ENCODE results near the gene FBLIM1. TPM values are rescaled to one million over a fixed set of nuclear protein-coding genes. Genes with fewer than 3 reads are reported as not detected.

Gene FBLIM1
- total RNA-seq, 3 donors from 2014 or later: 154 to 268 (median 260) TPM

DNA sequence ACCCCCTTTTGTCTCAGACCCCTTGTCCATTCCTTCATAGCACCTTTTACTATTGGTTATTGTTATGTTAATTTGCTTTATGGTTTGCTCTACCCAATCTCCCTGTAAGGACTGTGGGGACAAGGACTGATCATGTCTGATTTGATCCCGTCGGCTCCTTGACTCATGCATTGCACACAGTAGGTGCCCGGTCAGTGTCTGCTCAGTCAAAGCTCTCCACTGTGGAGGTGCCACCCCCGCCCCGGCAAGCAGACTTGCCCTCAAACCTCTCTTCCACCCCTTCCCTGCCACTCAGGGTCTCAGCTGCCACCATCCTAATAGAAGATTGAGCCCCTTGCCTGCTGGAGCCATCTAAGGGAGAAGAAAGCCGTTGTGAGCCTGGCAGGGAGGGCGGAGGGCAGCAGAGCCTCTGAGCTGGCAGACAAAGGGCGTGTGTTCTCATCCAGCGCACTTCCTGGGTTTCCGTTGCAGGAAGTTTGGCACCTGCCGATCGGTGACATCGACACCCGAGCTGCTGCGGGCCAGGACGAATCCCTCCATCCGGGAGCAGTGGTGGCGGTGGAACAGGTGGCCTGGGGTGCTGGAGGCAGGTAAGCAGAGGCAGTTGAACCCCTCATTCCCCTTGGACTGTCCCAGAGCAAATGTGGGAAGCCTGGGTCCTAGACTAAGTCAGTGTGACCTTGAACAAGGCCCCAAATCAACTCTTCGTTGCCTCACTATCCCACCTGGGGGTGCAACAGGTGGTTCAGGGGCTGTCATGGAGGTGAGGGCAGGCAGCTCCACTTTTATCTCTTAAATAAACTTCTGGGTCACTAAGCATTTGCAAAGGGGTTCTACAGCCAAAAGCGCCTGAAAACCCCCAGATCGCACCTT lies 2.2 kb upstream of the FBLIM1 start:
- peak overlapping the region; percentile 22 for H3K4me3 ChIP-seq
- DNase-seq (peak; percentile 86 to 88 (median 86)), ATAC-seq (peak; percentile 84)

DNA sequence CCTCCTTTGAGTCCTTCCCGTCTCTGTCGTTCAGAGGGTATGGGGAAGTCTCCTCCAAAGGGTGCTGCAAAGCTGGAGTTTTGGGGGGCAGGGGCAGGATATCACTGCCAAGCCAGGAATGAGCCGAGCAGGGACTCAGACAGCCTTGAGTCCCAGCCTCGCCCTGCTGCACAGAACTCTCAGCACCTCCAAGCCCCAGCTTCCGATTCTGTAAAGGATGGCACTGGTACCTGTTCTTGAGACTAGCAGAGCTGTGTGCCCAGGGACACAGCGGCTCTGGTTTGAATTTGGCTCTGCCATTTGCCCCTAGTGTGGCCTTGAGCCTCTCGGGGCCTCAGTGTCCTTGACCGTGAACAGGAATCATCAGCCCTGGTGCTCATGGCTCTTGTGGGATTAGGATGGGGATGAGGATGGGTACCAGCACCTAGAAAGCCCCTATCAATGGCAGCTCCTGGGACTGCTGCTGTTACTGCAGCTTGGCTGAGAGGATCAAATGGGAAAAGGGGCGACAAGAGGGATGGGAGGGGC lies 1.5 kb upstream of the FBLIM1 start:
- ATAC-seq (peak; percentile 39), DNase-seq (peak in 2 of 3 donors; percentile 43 to 49)
- Histone ChIP-seq H3K4me1 (ENCODE audit: low read depth) (peaks cover 23% of the 10 kb centered on the region), H3K9me3 (no peaks in the 10 kb centered on the region), H3K36me3 (ENCODE audit: low read depth) (no peaks in the 10 kb centered on the region), H3K4me3 (peak overlapping the region; percentile 22)
- TF ChIP-seq, protein P1, sequence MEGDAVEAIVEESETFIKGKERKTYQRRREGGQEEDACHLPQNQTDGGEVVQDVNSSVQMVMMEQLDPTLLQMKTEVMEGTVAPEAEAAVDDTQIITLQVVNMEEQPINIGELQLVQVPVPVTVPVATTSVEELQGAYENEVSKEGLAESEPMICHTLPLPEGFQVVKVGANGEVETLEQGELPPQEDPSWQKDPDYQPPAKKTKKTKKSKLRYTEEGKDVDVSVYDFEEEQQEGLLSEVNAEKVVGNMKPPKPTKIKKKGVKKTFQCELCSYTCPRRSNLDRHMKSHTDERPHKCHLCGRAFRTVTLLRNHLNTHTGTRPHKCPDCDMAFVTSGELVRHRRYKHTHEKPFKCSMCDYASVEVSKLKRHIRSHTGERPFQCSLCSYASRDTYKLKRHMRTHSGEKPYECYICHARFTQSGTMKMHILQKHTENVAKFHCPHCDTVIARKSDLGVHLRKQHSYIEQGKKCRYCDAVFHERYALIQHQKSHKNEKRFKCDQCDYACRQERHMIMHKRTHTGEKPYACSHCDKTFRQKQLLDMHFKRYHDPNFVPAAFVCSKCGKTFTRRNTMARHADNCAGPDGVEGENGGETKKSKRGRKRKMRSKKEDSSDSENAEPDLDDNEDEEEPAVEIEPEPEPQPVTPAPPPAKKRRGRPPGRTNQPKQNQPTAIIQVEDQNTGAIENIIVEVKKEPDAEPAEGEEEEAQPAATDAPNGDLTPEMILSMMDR (IDR thresholded peaks at IDR 0.05): no peak
- intact Hi-C loops (cut with DNase I, micrococcal nuclease): no loop called here

More for the DNA sequence above, 2.2 kb upstream of the FBLIM1 start:
- intact Hi-C loops (cut with DNase I, micrococcal nuclease): no loop called here
- peaks cover 16% of the 10 kb centered on the region for H3K4me1 ChIP-seq (ENCODE audit: low read depth)
- no peaks in the 10 kb centered on the region for H3K9me3 ChIP-seq
- no peaks in the 10 kb centered on the region for H3K36me3 ChIP-seq (ENCODE audit: low read depth)
- TF ChIP-seq, protein P1 (IDR thresholded peaks at IDR 0.05): no peak

DNA sequence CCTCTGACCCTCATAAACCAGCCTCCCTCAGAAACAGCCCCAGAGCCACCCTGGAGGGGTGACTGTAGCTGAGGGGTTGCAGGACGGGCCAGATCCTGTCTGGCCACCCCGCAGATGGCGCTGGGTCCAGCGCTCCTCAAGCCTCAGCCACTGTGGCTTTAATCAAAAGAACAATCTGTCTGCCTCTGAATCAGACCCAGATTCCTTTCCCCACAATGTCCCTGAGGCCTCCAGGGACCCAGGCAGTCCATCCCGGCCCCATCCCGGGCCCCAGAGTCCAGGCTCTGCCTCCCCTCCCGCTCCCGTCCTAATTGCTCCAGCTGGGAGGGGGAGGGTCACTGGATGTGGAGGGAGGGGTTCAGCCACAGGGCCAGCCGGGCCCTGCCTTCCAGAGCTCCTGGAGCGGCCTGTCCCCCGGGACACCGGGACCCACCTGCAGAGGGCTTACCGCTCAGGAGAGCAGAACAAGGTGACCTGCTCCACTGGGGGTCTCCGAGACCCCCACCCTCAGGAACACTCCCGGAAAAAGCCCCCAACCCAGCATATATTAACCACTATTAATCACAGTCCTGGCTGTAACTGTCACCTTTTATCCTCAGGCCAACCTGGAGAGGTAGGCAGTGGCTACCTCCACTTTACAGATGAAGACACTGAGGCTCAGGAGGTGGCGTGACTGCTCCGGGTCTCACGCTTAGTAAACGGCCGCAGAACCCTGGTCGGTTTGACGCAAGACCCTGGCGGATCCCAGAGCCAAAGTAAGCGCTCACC lies 836 bp upstream of the FBLIM1 start:
- ATAC-seq (peak; percentile 56), DNase-seq (peak; percentile 56 to 76 (median 69))
- H3K4me3 ChIP-seq: peak overlapping the region; percentile 22
- TF ChIP-seq, protein P1 (IDR thresholded peaks at IDR 0.05): no peak
- peaks cover 27% of the 10 kb centered on the region for H3K4me1 ChIP-seq (ENCODE audit: low read depth)
- H3K9me3 ChIP-seq: no peaks in the 10 kb centered on the region
- intact Hi-C loops (cut with DNase I, micrococcal nuclease): no loop called here
- no peaks in the 10 kb centered on the region for H3K36me3 ChIP-seq (ENCODE audit: low read depth)

DNA sequence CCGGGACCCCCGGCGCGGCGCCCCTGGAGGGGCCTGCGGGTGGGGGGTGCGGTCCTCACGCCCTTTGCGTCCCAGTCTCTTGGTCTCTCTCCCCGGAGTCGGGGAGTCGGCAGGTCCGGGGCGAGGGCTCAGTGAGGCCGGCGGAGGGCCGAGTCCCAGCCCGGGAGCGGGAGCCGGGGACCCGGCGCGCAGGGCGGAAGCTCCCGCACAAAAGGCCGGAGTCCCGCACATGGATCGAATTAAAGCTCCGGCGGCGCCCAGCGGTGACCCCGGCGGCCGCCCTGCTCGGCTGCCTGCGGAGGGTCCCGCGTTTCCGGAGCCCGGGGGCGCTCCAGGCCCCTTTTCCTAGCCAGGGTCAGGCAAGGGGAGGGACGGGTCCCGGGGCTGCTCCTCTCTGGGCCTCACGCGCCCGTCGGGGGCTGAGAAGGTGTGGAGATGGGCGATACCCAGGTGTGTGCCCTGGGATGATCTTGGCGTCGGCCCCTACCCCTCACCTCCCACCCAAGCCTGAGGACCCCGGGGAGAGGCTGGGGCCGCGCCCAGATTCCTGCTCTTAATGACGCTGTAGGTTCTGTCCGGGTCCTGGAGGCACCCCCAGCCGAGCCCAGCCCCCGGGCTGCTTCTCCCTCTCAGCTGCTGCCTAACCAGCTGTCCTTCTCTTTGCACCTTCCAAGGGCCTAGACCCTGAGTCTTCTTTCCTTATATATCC lies 512 bp downstream of the FBLIM1 start:
- TF ChIP-seq, protein P1 (IDR thresholded peaks at IDR 0.05): no peak
- H3K4me3 ChIP-seq: peak overlapping the region; percentile 36
- peaks cover 40% of the 10 kb centered on the region for H3K4me1 ChIP-seq (ENCODE audit: low read depth)
- intact Hi-C loops (cut with DNase I, micrococcal nuclease): no loop called here
- no peaks in the 10 kb centered on the region for H3K9me3 ChIP-seq
- DNase-seq: peak in 1 of 3 donors; percentile 48
- H3K36me3 ChIP-seq (ENCODE audit: low read depth): peaks cover 1% of the 10 kb centered on the region
- peak; percentile 2 for ATAC-seq
